GM19193 (cell line): Measurements from ENCODE around the gene GPR35.

Experiments
- POLR2A ChIP-seq: IDR thresholded peaks from 4 replicates; pipeline ENCODE4 v1.6.1; 2011; ENCODE audit not compliant: insufficient read depth, insufficient read length; ENCODE audit errors: extremely low read depth

GPR35 gene

DNA sequence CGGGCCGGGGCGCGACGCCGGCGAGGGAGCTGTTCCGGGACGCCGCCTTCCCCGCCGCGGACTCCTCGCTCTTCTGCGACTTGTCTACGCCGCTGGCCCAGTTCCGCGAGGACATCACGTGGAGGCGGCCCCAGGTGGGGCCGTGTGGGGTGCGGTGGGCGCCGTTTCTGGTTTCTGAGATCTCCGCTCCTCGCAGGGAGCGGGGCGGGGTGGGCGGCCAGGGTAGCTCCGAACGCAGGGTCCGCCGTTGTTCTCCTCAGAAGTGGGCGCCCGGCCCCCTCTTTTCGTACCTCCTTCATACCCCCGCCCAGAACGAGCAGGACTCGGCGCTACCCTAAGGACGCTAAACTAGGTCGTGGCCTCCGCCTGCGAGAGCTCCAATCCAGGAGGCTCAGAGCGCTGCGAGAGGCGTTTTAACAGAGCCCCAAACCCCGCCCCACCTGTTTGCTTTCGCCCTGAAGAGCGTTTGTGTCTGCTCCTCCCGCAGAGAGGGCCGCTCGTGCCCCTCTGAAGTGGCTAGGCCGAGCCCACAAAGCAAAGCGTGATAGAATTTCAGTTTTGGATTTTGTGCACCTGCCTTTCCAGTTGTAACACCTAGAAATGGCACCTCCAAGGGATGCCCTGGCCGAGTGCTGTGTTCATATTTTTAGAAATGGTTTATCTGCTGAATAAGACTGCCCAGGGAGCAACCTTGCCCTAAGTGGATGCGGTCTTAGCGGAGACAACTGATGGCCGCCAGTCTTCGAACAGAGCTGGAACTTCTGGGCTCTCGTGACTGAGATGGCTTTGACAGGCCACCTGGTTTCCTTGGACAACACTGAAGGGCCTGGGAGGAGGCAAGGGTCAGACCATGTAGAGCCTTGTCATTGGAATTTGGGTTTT, 38.1 kb upstream of the GPR35 start:
- no peak for TF ChIP-seq POLR2A

DNA sequence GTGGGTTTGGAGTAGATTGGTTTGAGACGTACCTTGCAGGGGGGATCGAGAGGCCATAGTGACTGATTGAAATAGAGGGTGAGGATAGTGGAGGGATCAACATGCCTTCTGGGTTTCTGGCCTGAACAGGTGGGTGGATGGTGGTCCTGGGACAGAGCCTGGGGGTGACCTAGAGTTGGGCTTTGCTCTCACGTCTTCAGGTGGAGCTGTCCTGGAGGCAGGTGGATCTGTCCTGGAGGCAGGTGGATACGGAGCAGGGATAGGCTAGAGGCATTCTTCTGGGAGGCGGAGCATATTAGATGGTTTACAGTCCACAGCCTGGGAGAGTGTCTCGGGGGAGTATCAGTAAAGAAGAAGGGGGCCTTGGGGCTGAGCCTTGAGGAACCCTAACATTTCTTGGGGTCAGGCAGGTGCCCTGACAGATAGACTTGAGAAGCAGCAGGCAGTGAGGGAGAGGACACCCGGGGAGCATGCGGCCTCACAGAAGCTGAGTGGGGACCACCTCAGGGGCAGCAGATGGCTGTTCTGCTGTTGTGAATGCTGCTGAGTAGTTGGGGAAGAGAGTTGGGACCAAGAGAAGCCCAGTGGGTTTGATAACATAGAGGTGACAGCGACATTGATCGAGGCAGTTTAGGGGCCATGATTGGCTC, 37.1 kb upstream of the GPR35 start:
- TF ChIP-seq POLR2A = no peak

- no peak for TF ChIP-seq POLR2A
Measured at GRCh38 chr2:240588669-240589068, 36.6 kb upstream of the GPR35 start.

DNA sequence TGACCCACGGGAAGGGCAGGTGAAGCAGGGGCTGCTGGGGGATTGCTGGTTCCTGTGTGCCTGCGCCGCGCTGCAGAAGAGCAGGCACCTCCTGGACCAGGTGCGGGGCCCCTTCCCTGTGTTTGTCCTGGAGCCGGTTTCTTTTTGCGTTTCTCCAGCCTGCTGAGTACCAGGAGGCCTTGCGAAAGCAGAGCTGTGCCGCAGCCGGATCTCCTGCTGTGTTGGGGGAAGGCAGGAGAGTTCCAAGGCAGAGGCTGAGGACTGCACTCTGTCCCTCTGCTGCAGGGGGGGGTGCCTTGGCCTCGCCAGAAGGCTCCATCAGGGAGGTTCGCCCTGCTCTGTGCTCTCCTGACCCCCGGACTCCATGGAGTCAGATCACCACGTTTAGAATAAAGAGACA, 35.9 kb upstream of the GPR35 start:
- no peak for TF ChIP-seq POLR2A

GRCh38 chr2:240589850-240590525, 35.3 kb upstream of the GPR35 start:
- TF ChIP-seq POLR2A = no peak

DNA sequence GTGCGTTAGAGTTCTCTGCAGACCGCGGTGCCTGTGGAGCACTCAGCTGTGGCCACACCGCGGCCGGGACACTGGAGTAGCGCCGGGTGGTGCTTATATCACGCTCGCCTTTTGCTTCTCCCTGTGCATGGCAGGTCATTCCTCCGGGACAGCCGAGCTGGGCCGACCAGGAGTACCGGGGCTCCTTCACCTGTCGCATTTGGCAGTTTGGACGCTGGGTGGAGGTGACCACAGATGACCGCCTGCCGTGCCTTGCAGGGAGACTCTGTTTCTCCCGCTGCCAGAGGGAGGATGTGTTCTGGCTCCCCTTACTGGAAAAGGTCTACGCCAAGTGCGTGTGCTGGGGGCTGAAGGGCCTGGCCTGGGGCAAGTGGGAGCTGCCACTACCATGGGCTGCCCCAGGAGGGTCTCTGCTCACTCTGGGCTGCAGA, 34.6 kb upstream of the GPR35 start:
- TF ChIP-seq POLR2A = no peak

- no peak for TF ChIP-seq POLR2A
Measured at GRCh38 chr2:240591226-240591625, 34.1 kb upstream of the GPR35 start.

DNA sequence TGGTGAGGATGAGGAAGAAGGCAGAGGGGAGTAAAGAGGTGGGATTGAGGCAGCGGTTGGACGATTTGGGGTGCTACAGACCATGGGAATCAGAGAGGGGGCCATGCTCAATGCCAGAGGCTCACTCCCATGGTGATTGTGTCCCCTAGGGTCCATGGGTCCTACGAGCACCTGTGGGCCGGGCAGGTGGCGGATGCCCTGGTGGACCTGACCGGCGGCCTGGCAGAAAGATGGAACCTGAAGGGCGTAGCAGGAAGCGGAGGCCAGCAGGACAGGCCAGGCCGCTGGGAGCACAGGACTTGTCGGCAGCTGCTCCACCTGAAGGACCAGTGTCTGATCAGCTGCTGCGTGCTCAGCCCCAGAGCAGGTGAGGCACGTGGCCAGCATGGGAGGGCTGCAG, 33.5 kb upstream of the GPR35 start:
- TF ChIP-seq POLR2A = no peak

DNA sequence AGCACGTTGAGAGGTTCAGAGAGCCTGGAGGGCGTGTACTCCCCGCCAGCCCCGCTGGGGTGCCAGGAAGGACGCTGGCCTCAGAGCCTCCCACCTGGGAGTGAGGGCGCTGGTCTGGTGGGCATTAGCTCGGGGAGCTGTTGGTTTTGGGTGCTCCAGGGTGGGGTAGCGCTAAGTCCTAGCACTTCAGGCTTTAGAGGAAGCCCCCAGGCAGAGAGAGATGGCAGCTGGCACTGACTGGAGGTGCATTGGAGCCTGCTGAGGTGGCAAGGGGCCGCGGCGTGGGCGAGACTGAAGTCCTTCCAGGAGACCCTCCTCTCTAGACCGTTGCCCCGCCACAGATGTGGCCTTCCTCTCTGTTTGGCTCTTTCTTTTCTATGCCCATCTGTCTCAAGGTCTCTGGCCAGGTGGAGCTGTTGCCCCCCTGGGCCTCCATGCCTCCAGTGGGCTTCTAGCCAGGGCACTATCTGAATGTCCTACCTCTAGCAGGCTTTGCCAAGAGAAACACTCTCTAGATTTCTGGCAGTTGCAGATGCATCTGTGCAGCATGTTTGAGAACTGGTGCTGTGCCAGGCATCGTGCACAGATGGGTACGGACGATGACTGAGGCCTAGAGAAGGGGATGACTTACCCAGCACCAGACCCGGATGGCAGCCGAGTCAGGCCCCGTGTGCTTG, 32.1 kb upstream of the GPR35 start:
- no peak for TF ChIP-seq POLR2A

GRCh38 chr2:240593703-240594451, 31.4 kb upstream of the GPR35 start:
- TF ChIP-seq POLR2A = no peak

DNA sequence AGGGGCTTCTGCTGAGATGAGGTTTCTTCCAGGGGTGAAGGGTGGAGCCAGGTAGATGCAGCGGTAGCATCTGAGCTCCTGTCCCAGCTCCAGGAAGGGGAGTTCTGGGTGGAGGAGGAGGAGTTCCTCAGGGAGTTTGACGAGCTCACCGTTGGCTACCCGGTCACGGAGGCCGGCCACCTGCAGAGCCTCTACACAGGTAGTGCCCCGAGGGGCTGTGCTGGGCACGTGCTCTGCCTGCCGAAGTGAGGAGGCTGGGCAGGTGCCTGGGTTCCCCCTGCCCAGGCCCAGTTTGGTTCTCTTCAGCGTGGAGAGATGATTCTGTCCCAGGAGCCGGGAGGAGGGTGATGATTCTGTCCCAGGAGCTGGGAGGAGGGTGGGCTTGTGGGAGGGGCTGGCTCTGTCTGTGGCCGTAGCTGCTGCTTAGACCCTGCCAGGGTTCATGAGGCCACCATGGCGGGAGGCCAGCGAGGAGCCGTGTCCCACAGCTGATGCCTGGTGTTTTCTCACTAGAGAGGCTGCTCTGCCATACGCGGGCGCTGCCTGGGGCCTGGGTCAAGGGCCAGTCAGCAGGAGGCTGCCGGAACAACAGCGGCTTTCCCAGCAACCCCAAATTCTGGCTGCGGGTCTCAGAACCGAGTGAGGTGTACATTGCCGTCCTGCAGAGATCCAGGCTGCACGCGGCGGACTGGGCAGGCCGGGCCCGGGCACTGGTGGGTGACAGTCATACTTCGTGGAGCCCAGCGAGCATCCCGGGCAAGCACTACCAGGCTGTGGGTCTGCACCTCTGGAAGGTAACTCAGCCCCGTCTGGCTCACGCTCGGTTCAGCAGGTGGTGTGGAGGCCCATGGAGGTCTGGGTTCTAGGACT, 30.5 kb upstream of the GPR35 start:
- no peak for TF ChIP-seq POLR2A

GRCh38 chr2:240595381-240596079, 29.8 kb upstream of the GPR35 start:
- TF ChIP-seq POLR2A = no peak

DNA sequence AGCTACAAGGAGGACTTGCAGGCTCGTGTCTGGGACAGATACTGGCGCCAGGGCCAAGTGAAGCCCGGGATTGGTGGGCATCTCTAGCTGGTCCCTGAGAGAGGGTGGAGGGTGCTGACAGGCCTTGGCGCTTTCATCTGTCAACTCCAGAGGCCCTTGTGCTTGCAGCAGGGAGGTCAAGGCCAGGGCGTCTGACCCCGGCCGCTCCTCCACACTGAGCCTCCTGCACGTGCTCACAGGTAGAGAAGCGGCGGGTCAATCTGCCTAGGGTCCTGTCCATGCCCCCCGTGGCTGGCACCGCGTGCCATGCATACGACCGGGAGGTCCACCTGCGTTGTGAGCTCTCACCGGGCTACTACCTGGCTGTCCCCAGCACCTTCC, 29.2 kb upstream of the GPR35 start:
- TF ChIP-seq POLR2A = no peak

- TF ChIP-seq POLR2A = no peak
Measured at GRCh38 chr2:240596491-240596931, 28.8 kb upstream of the GPR35 start.

GRCh38 chr2:240597054-240597418, 28.2 kb upstream of the GPR35 start:
- no peak for TF ChIP-seq POLR2A
